HepG2 (cell line): ENCODE results near the gene NTN4. TPM values are rescaled to one million over a fixed set of nuclear protein-coding genes. Genes with fewer than 3 reads are reported as not detected.
A peak's percentile ranks its signal among the peaks of the same experiment; 100 is the strongest.

Experiments used
- ATAC-seq: fragments of 200-7000 bp; cut with Tn5 transposase; 3 replicates; pipeline ENCODE4 v1.9.1; 2020; ENCODE audit warnings: mild to moderate bottlenecking, moderate library complexity
- BruUV-seq: library from RNA; stranded (reverse); fragments of 400-500 nt; replicated peaks from 2 replicates; lab custom pipeline; 2021; lab: Mats Ljungman, UMichigan
- CTCF ChIA-PET: fragments of 300-600 bp; formaldehyde crosslinking; extraction: SDS; loops from one replicate; lab custom pipeline; 2021; ENCODE audit warnings: low total read pairs, inconsistent platforms, low intra/inter-chr PET ratio; lab: Yijun Ruan, JAX
- POLR2A ChIA-PET: fragments of 350-600 bp; sonication (Branson Sonifier 250); formaldehyde crosslinking; loops from one replicate; lab custom pipeline; 2020; ENCODE audit warnings: antibody characterized with exemption, inconsistent platforms; lab: Yijun Ruan, JAX
- DNase-seq: peaks from one replicate; pipeline ENCODE4 v3.0.0-alpha.2; 2015; ENCODE audit warnings: low spot score
- FAIRE-seq: peaks from 3 replicates; lab custom pipeline; 2011; peaks lifted over from hg19 to GRCh38; lab: Jason Lieb, UNC
- H2AFZ ChIP-seq: one replicate; pipeline ENCODE4 v1.6.1; 2011; ENCODE audit warnings: low read length, inconsistent platforms
- H3K27ac ChIP-seq: fragments of 300-600 bp; 3 replicates; pipeline ENCODE4 v1.8.0; 2011; ENCODE audit warnings: mixed run types, mild to moderate bottlenecking, mixed read lengths, low read length, inconsistent platforms; ENCODE audit not compliant: insufficient read depth; ENCODE audit errors: extremely low read length
- H3K27me3 ChIP-seq, 2 experiments: fragments of 200-600 bp in 1 of 2; 2 replicates in 1 of 2; 3 replicates in 1 of 2; pipeline versions ENCODE4 v1.6.0 to v1.8.0; 2011; ENCODE audit warnings: low read length in 2 of 2, mild to moderate bottlenecking in 2 of 2, moderate library complexity in 2 of 2, inconsistent platforms in 1 of 2; ENCODE audit not compliant: insufficient read depth in 2 of 2, control insufficient read depth in 1 of 2
- H3K36me3 ChIP-seq, 2 experiments: fragments of 200-600 bp in 1 of 2; replicated peaks in 1 of 2; 2 replicates in 1 of 2; 3 replicates in 1 of 2; pipeline versions ENCODE4 v1.5.1 to v1.8.0; 2011; ENCODE audit warnings: low read length in 2 of 2, inconsistent platforms in 1 of 2; ENCODE audit not compliant: insufficient read depth in 2 of 2, control insufficient read depth in 1 of 2
- H3K4me1 ChIP-seq: 2 replicates; pipeline ENCODE4 v1.5.1; 2012; ENCODE audit warnings: low read length, inconsistent platforms; ENCODE audit not compliant: insufficient read depth
- H3K4me2 ChIP-seq: 2 replicates; pipeline ENCODE4 v1.6.0; 2011; ENCODE audit warnings: low read depth, low read length, inconsistent platforms
- H3K4me3 ChIP-seq, 3 experiments: fragments of 200-600 bp in 1 of 3; sonication (generic), shearing (Covaris generic) in 1 of 3; replicated peaks in 1 of 3; 2 replicates each; pipeline ENCODE4 v1.5.1; 2011 to 2016; ENCODE audit warnings: low read length in 3 of 3, inconsistent platforms in 2 of 3, low read depth in 2 of 3, mild to moderate bottlenecking in 2 of 3, control low read depth in 1 of 3, mixed read lengths in 1 of 3; ENCODE audit not compliant: insufficient read depth in 1 of 3
- H3K79me2 ChIP-seq: one replicate; pipeline ENCODE4 v1.6.1; 2011; ENCODE audit warnings: low read length, inconsistent platforms; ENCODE audit not compliant: insufficient read depth
- H3K9ac ChIP-seq: 2 replicates; pipeline ENCODE4 v1.6.0; 2011; ENCODE audit warnings: mild to moderate bottlenecking, low read depth, low read length, inconsistent platforms; ENCODE audit not compliant: insufficient read depth
- H3K9me3 ChIP-seq: 2 replicates; pipeline ENCODE4 v1.5.1; 2012; ENCODE audit warnings: mild to moderate bottlenecking, low read length
- H4K20me1 ChIP-seq: 2 replicates; pipeline ENCODE4 v1.6.0; 2011; ENCODE audit warnings: inconsistent platforms, mild to moderate bottlenecking, low read length, moderate library complexity; ENCODE audit not compliant: insufficient read depth
- CENPT ChIP-seq: sonication (generic); formaldehyde crosslinking; IDR thresholded peaks from 2 replicates; pipeline ENCODE4 v1.8.0; 2022; ENCODE audit warnings: low read depth, mild to moderate bottlenecking, moderate library complexity, missing genetic modification reagents
- DRAP1 ChIP-seq: IDR thresholded peaks from 2 replicates; pipeline ENCODE4 v1.6.1; 2016; ENCODE audit warnings: missing genetic modification reagents, missing compliant biosample characterization
- FOSL2 ChIP-seq: sonication (generic); formaldehyde crosslinking; IDR thresholded peaks from 2 replicates; pipeline ENCODE4 v1.4.0; 2020; ENCODE audit warnings: missing genetic modification reagents
- ISX ChIP-seq: sonication (generic); formaldehyde crosslinking; conservative IDR thresholded peaks from 2 replicates; pipeline ENCODE4 v1.5.0; 2020; ENCODE audit warnings: missing genetic modification reagents
- KAT2B ChIP-seq: fragments of 150-350 bp; IDR thresholded peaks from 2 replicates; pipeline ENCODE4 v1.6.1; 2014; ENCODE audit warnings: low read depth, low read length, borderline replicate concordance
- KLF9 ChIP-seq: IDR thresholded peaks from 2 replicates; pipeline ENCODE4 v1.6.1; 2016; ENCODE audit warnings: low read depth
- MATR3 ChIP-seq: sonication (generic); formaldehyde crosslinking; IDR thresholded peaks from 2 replicates; pipeline ENCODE4 v1.4.0; 2020; ENCODE audit warnings: missing genetic modification reagents
- NFE2L2 ChIP-seq: fragments of 150-350 bp; IDR thresholded peaks from 2 replicates; pipeline ENCODE4 v1.6.1; 2014; ENCODE audit warnings: low read length
- RNF219 ChIP-seq: sonication (generic); formaldehyde crosslinking; IDR thresholded peaks from 2 replicates; pipeline ENCODE4 v1.5.0; 2020; ENCODE audit warnings: mild to moderate bottlenecking, missing genetic modification reagents
- YEATS4 ChIP-seq: sonication (generic); formaldehyde crosslinking; IDR thresholded peaks from 2 replicates; pipeline ENCODE4 v1.4.0; 2020; ENCODE audit warnings: missing genetic modification reagents, borderline replicate concordance
- ZBTB7A ChIP-seq: sonication (generic); formaldehyde crosslinking; IDR thresholded peaks from 2 replicates; pipeline ENCODE4 v1.8.0; 2022; ENCODE audit warnings: mild to moderate bottlenecking, missing genetic modification reagents
- ZNF121 ChIP-seq: sonication (generic); formaldehyde crosslinking; IDR thresholded peaks from 2 replicates; pipeline ENCODE4 v1.5.0; 2020; ENCODE audit warnings: mild to moderate bottlenecking, missing genetic modification reagents
- ZNF3 ChIP-seq: IDR thresholded peaks from 2 replicates; pipeline ENCODE4 v1.7.0; 2017; ENCODE audit warnings: inconsistent platforms
- ZNF543 ChIP-seq: sonication (generic); formaldehyde crosslinking; IDR thresholded peaks from 2 replicates; pipeline ENCODE4 v1.4.0; 2020; ENCODE audit warnings: mild to moderate bottlenecking, missing genetic modification reagents
- ZNF792 ChIP-seq: IDR thresholded peaks from 2 replicates; pipeline ENCODE4 v1.6.1; 2016
- WGBS: methylation state at CpG from one replicate; pipeline ENCODE4 v1.1.6; 2017; ENCODE audit warnings: low lambda C conversion rate; 5-methylcytosine and 5-hydroxymethylcytosine counted together
- in situ Hi-C: cut with HindIII; loops from 2 replicates; pipeline ENCODE4 v1.10.0; 2017; ENCODE audit warnings: low pct_unique_long_range_greater_than_20kb; ENCODE audit not compliant: extremely low pct_ligation_motif_present
- intact Hi-C: fragments of 100-400 bp; cut with micrococcal nuclease; formaldehyde crosslinking; loops from one replicate; pipeline ENCODE4 v1.10.0; 2022; ENCODE audit not compliant: unreplicated experiment
- polyA plus RNA-seq, 8 experiments: library from polyadenylated mRNA; depleted of rRNA in 3 of 8; stranded (reverse) in 7 of 8; unstranded in 1 of 8; fragments of >200 nt; fragmentation: Illumina TruSeq in 4 of 8; extraction: Trizol in 4 of 8; gene quantifications; 2 replicates each; pipeline versions ENCODE4 v1.2.1 to v1.2.3, GENCODE V29; 2011 to 2016; ENCODE audit warnings: low read depth in 4 of 8, missing spikeins in 1 of 8, mixed read lengths in 1 of 8; ENCODE audit not compliant: insufficient read depth in 1 of 8
- total RNA-seq, 5 experiments: library from RNA; depleted of rRNA; stranded (reverse); fragments of >200 nt; fragmentation: Illumina TruSeq; extraction: Trizol; gene quantifications; 2 replicates each; pipeline ENCODE4 v1.2.3, GENCODE V29; 2016; ENCODE audit warnings: low read depth in 1 of 5
- TF ChIP-seq, protein P1 (sequence below): sonication (generic); formaldehyde crosslinking; IDR thresholded peaks from 2 replicates; pipeline ENCODE4 v1.8.0; 2022; ENCODE audit warnings: missing genetic modification reagents, mild to moderate bottlenecking, borderline replicate concordance

The NTN4 gene
- total and polyA plus RNA-seq, 2 of the 13 experiments (the other 11 are each of a cell fraction or from before 2014, with no cell fraction given) = 7.8 to 11.5 TPM

DNA sequence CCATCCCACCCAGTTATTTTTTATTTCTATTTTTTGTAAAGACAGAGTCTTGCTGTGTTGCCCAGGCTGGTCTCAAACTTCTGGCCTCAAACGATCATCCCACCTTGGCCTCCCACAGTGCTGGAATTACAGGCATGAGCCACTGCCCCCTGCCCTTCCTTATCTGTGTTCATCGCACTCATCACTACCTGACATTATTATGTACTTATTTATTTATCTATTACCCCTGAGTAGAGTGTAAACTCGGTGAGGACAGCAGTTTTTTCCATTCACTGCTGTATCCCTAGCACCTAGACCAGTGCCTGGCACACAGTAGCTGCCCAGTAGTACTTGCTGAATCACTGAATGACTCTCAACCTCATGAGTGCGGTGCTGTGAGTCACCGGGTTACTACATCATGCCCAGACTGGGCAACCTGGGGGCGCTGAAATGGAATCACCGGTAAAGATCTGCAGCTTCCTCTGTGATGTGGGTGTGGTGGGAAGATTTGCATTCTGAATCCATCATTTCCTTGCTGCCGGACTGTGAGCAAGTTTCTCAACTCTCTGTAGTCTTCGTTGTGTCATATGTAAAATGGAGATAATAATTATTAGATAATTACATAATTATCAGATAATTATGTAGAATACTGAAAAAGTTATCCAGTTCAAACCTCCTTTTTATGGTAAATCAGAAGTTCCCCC lies 157.4 kb downstream of the NTN4 start:
- ATAC-seq (no peak), DNase-seq (peak; percentile 33)
- H3K4me1 ChIP-seq = peaks cover 32% of the 10 kb centered on the region
- CTCF ChIA-PET = no interaction called here
- H2AFZ ChIP-seq = no peak overlapping the region
- BruUV-seq = no TSS peak
- no peak overlapping the region for H3K27ac ChIP-seq
- H3K4me2 ChIP-seq = peak overlapping the region; percentile 20; the same call in 1 of the 2 replicates
- intact Hi-C loops = no loop called here
- no peak overlapping the region for H3K9ac ChIP-seq
- no peaks in the 10 kb centered on the region for H3K79me2 ChIP-seq
- POLR2A ChIA-PET = no interaction called here
- TF ChIP-seq ZNF121 (CRISPR knock-in tag) (peak; percentile 34; the same call in 1 of the 2 replicates), FOSL2 (peak; percentile 81), NFE2L2 (peak; percentile 20; the same call in 1 of the 2 replicates), RNF219 (CRISPR knock-in tag) (no peak), ZNF3 (CRISPR knock-in tag) (peak; percentile 64; the same call in 1 of the 2 replicates)
- TF ChIP-seq, all 625 proteins: peak for 4
- Histone ChIP-seq H3K27me3 (no peaks in the 10 kb centered on the region; a peak in 2 of 5 replicates), H3K4me3 (no peak overlapping the region), H4K20me1 (no peaks in the 10 kb centered on the region), H3K9me3 (no peaks in the 10 kb centered on the region), H3K36me3 (no peaks in the 10 kb centered on the region)
- 56% methylated on average over 9 of the region's 9 CpGs for WGBS
- in situ Hi-C loops = no loop called here
- no peak for FAIRE-seq

- no TSS peak for BruUV-seq
- no peak overlapping the region for H3K4me2 ChIP-seq
- TF ChIP-seq KLF9 (CRISPR knock-in tag) (no peak), DRAP1 (CRISPR knock-in tag) (no peak), ZBTB7A (no peak), ISX (CRISPR knock-in tag) (no peak), CENPT (no peak), ZNF792 (CRISPR knock-in tag) (no peak), YEATS4 (CRISPR knock-in tag) (no peak), ZNF543 (CRISPR knock-in tag) (no peak), MATR3 (no peak), KAT2B (no peak)
- TF ChIP-seq, protein P1, sequence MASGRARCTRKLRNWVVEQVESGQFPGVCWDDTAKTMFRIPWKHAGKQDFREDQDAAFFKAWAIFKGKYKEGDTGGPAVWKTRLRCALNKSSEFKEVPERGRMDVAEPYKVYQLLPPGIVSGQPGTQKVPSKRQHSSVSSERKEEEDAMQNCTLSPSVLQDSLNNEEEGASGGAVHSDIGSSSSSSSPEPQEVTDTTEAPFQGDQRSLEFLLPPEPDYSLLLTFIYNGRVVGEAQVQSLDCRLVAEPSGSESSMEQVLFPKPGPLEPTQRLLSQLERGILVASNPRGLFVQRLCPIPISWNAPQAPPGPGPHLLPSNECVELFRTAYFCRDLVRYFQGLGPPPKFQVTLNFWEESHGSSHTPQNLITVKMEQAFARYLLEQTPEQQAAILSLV (CRISPR knock-in tag) = no peak
- TF ChIP-seq, all 625 proteins: peak for 0
- no peaks in the 10 kb centered on the region for H3K79me2 ChIP-seq
- ChIA-PET POLR2A (no interaction called here), CTCF (no interaction called here)
- H4K20me1 ChIP-seq = no peaks in the 10 kb centered on the region
- H3K27ac ChIP-seq = no peak overlapping the region
- peaks cover 26% of the 10 kb centered on the region for H3K4me1 ChIP-seq
- H3K27me3 ChIP-seq = no peaks in the 10 kb centered on the region; a peak in 1 of 5 replicates
- H2AFZ ChIP-seq = no peak overlapping the region
- no peaks in the 10 kb centered on the region for H3K36me3 ChIP-seq
- H3K4me3 ChIP-seq = no peak overlapping the region
- WGBS = 60% methylated on average over 5 of the region's 5 CpGs
- intact Hi-C loops = no loop called here
- no peak for ATAC-seq
- H3K9me3 ChIP-seq = no peaks in the 10 kb centered on the region
- no peak for FAIRE-seq
- DNase-seq = no peak
- in situ Hi-C loops = no loop called here
- no peak overlapping the region for H3K9ac ChIP-seq
Measured at GRCh38 chr12:95630496-95630895, 160.1 kb downstream of the NTN4 start.
